K562 (cell line): Measurements from ENCODE around the gene PHYHD1. TPM values are rescaled to one million over a fixed set of nuclear protein-coding genes. Genes with fewer than 3 reads are reported as not detected.

Experiments
- FOS ChIP-seq: IDR thresholded peaks from 3 replicates; pipeline ENCODE4 v1.6.1; 2011; ENCODE audit not compliant: insufficient read length; ENCODE audit errors: extremely low read depth
- FOXA3 ChIP-seq, 2 experiments: fragments of 450-650 bp in 1 of 2; sonication (generic) in 1 of 2; formaldehyde crosslinking; IDR thresholded peaks in 1 of 2; conservative IDR thresholded peaks in 1 of 2; 2 replicates each; pipeline versions ENCODE4 v1.4.0 to v1.8.0; 2020 to 2022; ENCODE audit warnings: mild to moderate bottlenecking in 2 of 2, missing genetic modification reagents in 1 of 2
- HMG20B ChIP-seq: fragments of 250-450 bp; sonication (Bioruptor Pico); IDR thresholded peaks from 2 replicates; pipeline ENCODE4 v1.5.0; 2021; ENCODE audit warnings: mild to moderate bottlenecking
- HSF4 ChIP-seq: fragments of 250-450 bp; sonication (Bioruptor Pico); IDR thresholded peaks from 2 replicates; pipeline ENCODE4 v2.1.2; 2022; ENCODE audit warnings: mild to moderate bottlenecking, moderate library complexity, borderline replicate concordance
- JUNB ChIP-seq: fragments of 450-650 bp; formaldehyde crosslinking; conservative IDR thresholded peaks from 2 replicates; pipeline ENCODE4 v1.4.0; 2020; ENCODE audit warnings: mild to moderate bottlenecking
- KAT7 ChIP-seq: sonication (generic); formaldehyde crosslinking; IDR thresholded peaks from 2 replicates; pipeline ENCODE4 v1.8.0; 2022; ENCODE audit warnings: missing genetic modification reagents, mild to moderate bottlenecking, borderline replicate concordance
- MEF2A ChIP-seq: IDR thresholded peaks from 2 replicates; pipeline ENCODE4 v1.6.1; 2011; ENCODE audit warnings: low read depth, mild to moderate bottlenecking, low read length, moderate library complexity; ENCODE audit not compliant: control insufficient read depth
- NFXL1 ChIP-seq: fragments of 450-650 bp; formaldehyde crosslinking; IDR thresholded peaks from 2 replicates; pipeline ENCODE4 v1.4.0; 2021; ENCODE audit warnings: mild to moderate bottlenecking
- RUNX1 ChIP-seq: sonication (generic); IDR thresholded peaks from 2 replicates; pipeline ENCODE4 v1.6.1; 2016; ENCODE audit warnings: antibody characterized with exemption, low read depth
- SMAD1 ChIP-seq: fragments of 150-350 bp; IDR thresholded peaks from 2 replicates; pipeline ENCODE4 v1.6.1; 2014; ENCODE audit warnings: low read length, low read depth; ENCODE audit not compliant: partially characterized antibody
- TSC22D4 ChIP-seq: fragments of 450-650 bp; IDR thresholded peaks from 2 replicates; pipeline ENCODE4 v1.6.1; 2016; ENCODE audit warnings: missing genetic modification characterization, missing biosample characterization, control low read depth
- ZNF431 ChIP-seq: sonication (generic); formaldehyde crosslinking; IDR thresholded peaks from 2 replicates; pipeline ENCODE4 v1.8.0; 2022; ENCODE audit warnings: mild to moderate bottlenecking, missing genetic modification reagents
- polyA plus RNA-seq, 8 experiments: library from polyadenylated mRNA; depleted of rRNA in 4 of 8; stranded (reverse) in 5 of 8; unstranded in 3 of 8; fragments of >200 nt; fragmentation: Nextera tagmentation in 2 of 8; fragmentation: Illumina TruSeq in 1 of 8; extraction: Ambion mirVana in 2 of 8; extraction: Trizol in 1 of 8; gene quantifications; 2 replicates each; pipeline versions ENCODE4 v1.2.1 to v1.2.3, GENCODE V29; 2011 to 2014; ENCODE audit warnings: inconsistent platforms in 1 of 8, missing spikeins in 1 of 8
- total RNA-seq, 7 experiments: library from RNA; depleted of rRNA in 6 of 7; stranded (reverse); fragments of >200 nt in 6 of 7; fragmentation: Illumina TruSeq in 2 of 7; extraction: Trizol in 2 of 7; gene quantifications; 2 replicates each; pipeline versions ENCODE4 v1.2.1 to v1.2.3, GENCODE V29; 2011 to 2021; ENCODE audit warnings: low replicate concordance in 1 of 7
- TF ChIP-seq, protein P1 (sequence below): fragments of 450-650 bp; IDR thresholded peaks from 2 replicates; pipeline ENCODE4 v1.6.1; 2017; ENCODE audit warnings: antibody characterized with exemption
- TF ChIP-seq, protein P2 (sequence below): IDR thresholded peaks from 2 replicates; pipeline ENCODE4 v1.6.1; 2012; ENCODE audit warnings: low read depth, low read length, improper control_type of control experiment, borderline replicate concordance
- TF ChIP-seq, protein P3 (sequence below), 2 experiments: IDR thresholded peaks; 2 replicates each; pipeline ENCODE4 v1.6.1; 2012; ENCODE audit warnings: improper control_type of control experiment in 2 of 2, low read depth in 2 of 2, low read length in 2 of 2, borderline replicate concordance in 1 of 2
- TF ChIP-seq, protein P4 (sequence below): fragments of 250-450 bp; sonication (Bioruptor Pico); IDR thresholded peaks from 2 replicates; pipeline ENCODE4 v1.5.0; 2022; ENCODE audit warnings: mild to moderate bottlenecking
- TF ChIP-seq, protein P5 (sequence below): fragments of 200-800 bp; sonication (Bioruptor generic); IDR thresholded peaks from 2 replicates; pipeline ENCODE4 v1.6.1; 2017; ENCODE audit warnings: missing genetic modification characterization, missing compliant biosample characterization

PHYHD1 gene
- total and polyA plus RNA-seq, 9 of the 15 experiments (the other 6 are each of a cell fraction or from before 2014, with no cell fraction given), result 0.36 to 1.3 (median 0.80) TPM

DNA sequence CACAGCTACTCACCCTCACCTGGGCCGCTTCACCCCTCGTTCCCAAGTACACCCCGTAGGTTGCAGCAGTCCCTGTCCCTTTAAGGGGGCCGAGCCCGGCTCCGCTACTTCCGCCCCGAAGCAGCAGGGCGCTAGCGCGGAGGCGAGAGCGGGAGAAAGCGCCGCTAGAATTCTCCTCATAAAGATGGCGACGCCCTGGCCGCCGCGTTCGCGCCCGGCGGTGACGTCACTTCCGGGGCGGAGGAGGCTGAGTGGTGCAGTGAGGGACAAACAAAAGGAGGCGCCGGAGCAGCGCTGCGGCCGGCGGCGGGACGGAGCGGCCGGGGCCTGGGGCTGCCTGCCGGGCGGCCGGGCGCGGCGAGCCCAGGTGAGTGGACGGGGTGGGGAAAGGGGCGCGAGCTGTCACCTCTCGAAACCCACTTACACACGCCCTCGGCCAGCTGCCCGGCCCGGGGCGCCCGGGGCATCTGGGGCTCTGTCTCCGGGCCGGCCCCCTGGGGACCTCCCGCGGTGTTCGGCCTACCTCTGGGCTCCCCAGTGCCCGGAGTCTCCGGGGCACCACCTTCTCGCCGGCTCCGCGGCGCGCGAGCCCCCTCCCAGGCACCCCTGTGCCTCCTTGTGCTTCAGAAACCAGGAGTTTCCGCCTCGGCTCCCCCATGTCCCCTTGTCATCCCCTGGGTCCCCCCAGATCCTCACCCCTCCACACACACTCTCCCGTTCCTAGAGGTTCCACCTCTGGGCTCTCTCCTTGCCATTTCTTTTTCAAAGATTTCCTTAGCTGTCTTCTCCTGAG is 38.7 kb upstream of the PHYHD1 start, which contains the start of the genes KYAT1 and LRRC8A (continued):
- TF ChIP-seq, protein P1, sequence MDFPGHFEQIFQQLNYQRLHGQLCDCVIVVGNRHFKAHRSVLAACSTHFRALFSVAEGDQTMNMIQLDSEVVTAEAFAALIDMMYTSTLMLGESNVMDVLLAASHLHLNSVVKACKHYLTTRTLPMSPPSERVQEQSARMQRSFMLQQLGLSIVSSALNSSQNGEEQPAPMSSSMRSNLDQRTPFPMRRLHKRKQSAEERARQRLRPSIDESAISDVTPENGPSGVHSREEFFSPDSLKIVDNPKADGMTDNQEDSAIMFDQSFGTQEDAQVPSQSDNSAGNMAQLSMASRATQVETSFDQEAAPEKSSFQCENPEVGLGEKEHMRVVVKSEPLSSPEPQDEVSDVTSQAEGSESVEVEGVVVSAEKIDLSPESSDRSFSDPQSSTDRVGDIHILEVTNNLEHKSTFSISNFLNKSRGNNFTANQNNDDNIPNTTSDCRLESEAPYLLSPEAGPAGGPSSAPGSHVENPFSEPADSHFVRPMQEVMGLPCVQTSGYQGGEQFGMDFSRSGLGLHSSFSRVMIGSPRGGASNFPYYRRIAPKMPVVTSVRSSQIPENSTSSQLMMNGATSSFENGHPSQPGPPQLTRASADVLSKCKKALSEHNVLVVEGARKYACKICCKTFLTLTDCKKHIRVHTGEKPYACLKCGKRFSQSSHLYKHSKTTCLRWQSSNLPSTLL, result no peak
- TF ChIP-seq NFXL1 (no peak), JUNB (peak; percentile 83), MEF2A (no peak), FOS (no peak), HSF4 (CRISPR knock-in tag) (no peak), SMAD1 (no peak), FOXA3 (CRISPR knock-in tag; conservative IDR thresholded peaks at IDR 0.05 in 1 of 2, IDR thresholded peaks at IDR 0.05 in 1 of 2) (no peak), TSC22D4 (no peak), KAT7 (no peak), RUNX1 (no peak), HMG20B (CRISPR knock-in tag) (no peak), ZNF431 (no peak)
- TF ChIP-seq, protein P2, sequence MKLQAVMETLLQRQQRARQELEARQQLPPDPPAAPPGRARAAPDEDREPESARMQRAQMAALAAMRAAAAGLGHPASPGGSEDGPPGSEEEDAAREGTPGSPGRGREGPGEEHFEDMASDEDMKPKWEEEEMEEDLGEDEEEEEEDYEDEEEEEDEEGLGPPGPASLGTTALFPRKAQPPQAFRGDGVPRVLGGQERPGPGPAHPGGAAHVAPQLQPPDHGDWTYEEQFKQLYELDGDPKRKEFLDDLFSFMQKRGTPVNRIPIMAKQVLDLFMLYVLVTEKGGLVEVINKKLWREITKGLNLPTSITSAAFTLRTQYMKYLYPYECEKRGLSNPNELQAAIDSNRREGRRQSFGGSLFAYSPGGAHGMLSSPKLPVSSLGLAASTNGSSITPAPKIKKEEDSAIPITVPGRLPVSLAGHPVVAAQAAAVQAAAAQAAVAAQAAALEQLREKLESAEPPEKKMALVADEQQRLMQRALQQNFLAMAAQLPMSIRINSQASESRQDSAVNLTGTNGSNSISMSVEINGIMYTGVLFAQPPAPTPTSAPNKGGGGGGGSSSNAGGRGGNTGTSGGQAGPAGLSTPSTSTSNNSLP, result no peak
- TF ChIP-seq, protein P3, sequence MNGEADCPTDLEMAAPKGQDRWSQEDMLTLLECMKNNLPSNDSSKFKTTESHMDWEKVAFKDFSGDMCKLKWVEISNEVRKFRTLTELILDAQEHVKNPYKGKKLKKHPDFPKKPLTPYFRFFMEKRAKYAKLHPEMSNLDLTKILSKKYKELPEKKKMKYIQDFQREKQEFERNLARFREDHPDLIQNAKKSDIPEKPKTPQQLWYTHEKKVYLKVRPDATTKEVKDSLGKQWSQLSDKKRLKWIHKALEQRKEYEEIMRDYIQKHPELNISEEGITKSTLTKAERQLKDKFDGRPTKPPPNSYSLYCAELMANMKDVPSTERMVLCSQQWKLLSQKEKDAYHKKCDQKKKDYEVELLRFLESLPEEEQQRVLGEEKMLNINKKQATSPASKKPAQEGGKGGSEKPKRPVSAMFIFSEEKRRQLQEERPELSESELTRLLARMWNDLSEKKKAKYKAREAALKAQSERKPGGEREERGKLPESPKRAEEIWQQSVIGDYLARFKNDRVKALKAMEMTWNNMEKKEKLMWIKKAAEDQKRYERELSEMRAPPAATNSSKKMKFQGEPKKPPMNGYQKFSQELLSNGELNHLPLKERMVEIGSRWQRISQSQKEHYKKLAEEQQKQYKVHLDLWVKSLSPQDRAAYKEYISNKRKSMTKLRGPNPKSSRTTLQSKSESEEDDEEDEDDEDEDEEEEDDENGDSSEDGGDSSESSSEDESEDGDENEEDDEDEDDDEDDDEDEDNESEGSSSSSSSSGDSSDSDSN (IDR thresholded peaks at IDR 0.05; ENCODE audit: borderline replicate concordance in 1 of 2, low read depth in 2 of 2, low read length in 2 of 2), result no peak
- TF ChIP-seq, protein P4, sequence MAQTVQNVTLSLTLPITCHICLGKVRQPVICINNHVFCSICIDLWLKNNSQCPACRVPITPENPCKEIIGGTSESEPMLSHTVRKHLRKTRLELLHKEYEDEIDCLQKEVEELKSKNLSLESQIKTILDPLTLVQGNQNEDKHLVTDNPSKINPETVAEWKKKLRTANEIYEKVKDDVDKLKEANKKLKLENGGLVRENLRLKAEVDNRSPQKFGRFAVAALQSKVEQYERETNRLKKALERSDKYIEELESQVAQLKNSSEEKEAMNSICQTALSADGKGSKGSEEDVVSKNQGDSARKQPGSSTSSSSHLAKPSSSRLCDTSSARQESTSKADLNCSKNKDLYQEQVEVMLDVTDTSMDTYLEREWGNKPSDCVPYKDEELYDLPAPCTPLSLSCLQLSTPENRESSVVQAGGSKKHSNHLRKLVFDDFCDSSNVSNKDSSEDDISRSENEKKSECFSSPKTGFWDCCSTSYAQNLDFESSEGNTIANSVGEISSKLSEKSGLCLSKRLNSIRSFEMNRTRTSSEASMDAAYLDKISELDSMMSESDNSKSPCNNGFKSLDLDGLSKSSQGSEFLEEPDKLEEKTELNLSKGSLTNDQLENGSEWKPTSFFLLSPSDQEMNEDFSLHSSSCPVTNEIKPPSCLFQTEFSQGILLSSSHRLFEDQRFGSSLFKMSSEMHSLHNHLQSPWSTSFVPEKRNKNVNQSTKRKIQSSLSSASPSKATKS (CRISPR knock-in tag), result no peak
- TF ChIP-seq, protein P5, sequence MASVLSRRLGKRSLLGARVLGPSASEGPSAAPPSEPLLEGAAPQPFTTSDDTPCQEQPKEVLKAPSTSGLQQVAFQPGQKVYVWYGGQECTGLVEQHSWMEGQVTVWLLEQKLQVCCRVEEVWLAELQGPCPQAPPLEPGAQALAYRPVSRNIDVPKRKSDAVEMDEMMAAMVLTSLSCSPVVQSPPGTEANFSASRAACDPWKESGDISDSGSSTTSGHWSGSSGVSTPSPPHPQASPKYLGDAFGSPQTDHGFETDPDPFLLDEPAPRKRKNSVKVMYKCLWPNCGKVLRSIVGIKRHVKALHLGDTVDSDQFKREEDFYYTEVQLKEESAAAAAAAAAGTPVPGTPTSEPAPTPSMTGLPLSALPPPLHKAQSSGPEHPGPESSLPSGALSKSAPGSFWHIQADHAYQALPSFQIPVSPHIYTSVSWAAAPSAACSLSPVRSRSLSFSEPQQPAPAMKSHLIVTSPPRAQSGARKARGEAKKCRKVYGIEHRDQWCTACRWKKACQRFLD (CRISPR knock-in tag), result peak; percentile 73; the same call in 1 of the 2 replicates
